ENCODE data around the gene GRIA4.

The GRIA4 gene

GRCh38 chr11:105918600-105918999 is 308.7 kb downstream of the GRIA4 start:
- POLR2A ChIA-PET, result no interaction called here

DNA sequence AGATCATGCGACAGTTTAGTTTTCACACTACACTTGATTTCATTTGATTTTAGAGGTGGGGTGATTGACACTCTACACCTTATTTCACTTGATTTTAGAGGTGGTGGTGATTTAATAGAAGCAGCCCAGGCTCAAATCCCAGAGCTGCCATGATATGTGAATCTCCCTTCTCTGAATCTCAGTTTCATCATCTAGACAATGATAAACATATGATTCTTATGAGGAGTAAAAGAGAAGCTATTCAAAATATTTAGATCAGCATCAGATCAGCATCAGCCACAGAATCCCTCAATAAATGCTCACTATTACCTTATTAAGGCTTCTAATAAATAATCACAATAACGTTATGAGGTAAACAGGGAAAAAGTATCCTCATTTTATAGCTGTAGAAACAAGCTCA is 313.4 kb downstream of the GRIA4 start:
- no peaks in the 10 kb centered on the region for H3K9me3 ChIP-seq (ENCODE audit: control insufficient read depth, insufficient read depth, low read depth, low read length)
- no peak overlapping the region for H3K4me3 ChIP-seq (ENCODE audit: low read depth, low read length)
- TF ChIP-seq, protein P1, sequence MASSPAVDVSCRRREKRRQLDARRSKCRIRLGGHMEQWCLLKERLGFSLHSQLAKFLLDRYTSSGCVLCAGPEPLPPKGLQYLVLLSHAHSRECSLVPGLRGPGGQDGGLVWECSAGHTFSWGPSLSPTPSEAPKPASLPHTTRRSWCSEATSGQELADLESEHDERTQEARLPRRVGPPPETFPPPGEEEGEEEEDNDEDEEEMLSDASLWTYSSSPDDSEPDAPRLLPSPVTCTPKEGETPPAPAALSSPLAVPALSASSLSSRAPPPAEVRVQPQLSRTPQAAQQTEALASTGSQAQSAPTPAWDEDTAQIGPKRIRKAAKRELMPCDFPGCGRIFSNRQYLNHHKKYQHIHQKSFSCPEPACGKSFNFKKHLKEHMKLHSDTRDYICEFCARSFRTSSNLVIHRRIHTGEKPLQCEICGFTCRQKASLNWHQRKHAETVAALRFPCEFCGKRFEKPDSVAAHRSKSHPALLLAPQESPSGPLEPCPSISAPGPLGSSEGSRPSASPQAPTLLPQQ (tag by site-specific recombination; IDR thresholded peaks at IDR 0.05), result no peak
- TF ChIP-seq ZNF777 (tag by site-specific recombination; IDR thresholded peaks at IDR 0.05; ENCODE audit: borderline replicate concordance) (no peak), ZNF391 (tag by site-specific recombination; IDR thresholded peaks at IDR 0.05; ENCODE audit: borderline replicate concordance, low read depth) (no peak), ZNF585B (tag by site-specific recombination; IDR thresholded peaks at IDR 0.05) (no peak), ZNF157 (tag by site-specific recombination; IDR thresholded peaks at IDR 0.05) (no peak), ZBTB6 (tag by site-specific recombination; IDR thresholded peaks at IDR 0.05) (no peak), ZNF354C (tag by site-specific recombination; IDR thresholded peaks at IDR 0.05; ENCODE audit: borderline replicate concordance, low read depth) (no peak), ZNF146 (tag by site-specific recombination; IDR thresholded peaks at IDR 0.05) (no peak), ZNF366 (tag by site-specific recombination; conservative IDR thresholded peaks at IDR 0.05) (no peak), ZNF341 (tag by site-specific recombination; IDR thresholded peaks at IDR 0.05; ENCODE audit: low read depth) (no peak), YY2 (tag by site-specific recombination; IDR thresholded peaks at IDR 0.05) (no peak)
- H3K27ac ChIP-seq (ENCODE audit: extremely low read depth, low read depth, low read length), result no peak overlapping the region
- no peaks in the 10 kb centered on the region for H3K4me1 ChIP-seq (ENCODE audit: control insufficient read depth, insufficient read depth, low read length)
- POLR2A ChIA-PET, result no interaction called here
- H3K36me3 ChIP-seq (ENCODE audit: control insufficient read depth in 2 of 2, insufficient read depth in 1 of 2, low read length in 2 of 2), result no peaks in the 10 kb centered on the region
- CTCF ChIA-PET, result no interaction called here

More at GRCh38 chr11:105918600-105918999, 308.7 kb downstream of the GRIA4 start:
- H3K9me3 ChIP-seq (ENCODE audit: control insufficient read depth, insufficient read depth, low read depth, low read length), result no peaks in the 10 kb centered on the region
- no peaks in the 10 kb centered on the region for H3K4me1 ChIP-seq (ENCODE audit: control insufficient read depth, insufficient read depth, low read length)
- no peak overlapping the region for H3K27ac ChIP-seq (ENCODE audit: extremely low read depth, low read depth, low read length)
- no peaks in the 10 kb centered on the region for H3K36me3 ChIP-seq (ENCODE audit: control insufficient read depth in 2 of 2, insufficient read depth in 1 of 2, low read length in 2 of 2)
- H3K4me3 ChIP-seq (ENCODE audit: low read depth, low read length), result no peak overlapping the region
- TF ChIP-seq ZNF626 (tag by site-specific recombination; IDR thresholded peaks at IDR 0.05) (no peak), ZNF24 (tag by site-specific recombination; IDR thresholded peaks at IDR 0.05) (no peak), ZSCAN23 (tag by site-specific recombination; IDR thresholded peaks at IDR 0.05) (no peak), ZNF140 (tag by site-specific recombination; IDR thresholded peaks at IDR 0.05) (no peak), ZNF184 (tag by site-specific recombination; IDR thresholded peaks at IDR 0.05) (no peak), GLIS1 (tag by site-specific recombination; IDR thresholded peaks at IDR 0.05) (no peak), ZNF785 (tag by site-specific recombination; IDR thresholded peaks at IDR 0.05) (no peak), ZNF549 (tag by site-specific recombination; IDR thresholded peaks at IDR 0.05) (no peak), AEBP2 (tag by site-specific recombination; IDR thresholded peaks at IDR 0.05; ENCODE audit: borderline replicate concordance) (no peak), YY2 (tag by site-specific recombination; IDR thresholded peaks at IDR 0.05) (no peak), ZFHX2 (tag by site-specific recombination; conservative IDR thresholded peaks at IDR 0.05) (no peak)
- TF ChIP-seq, protein P2, sequence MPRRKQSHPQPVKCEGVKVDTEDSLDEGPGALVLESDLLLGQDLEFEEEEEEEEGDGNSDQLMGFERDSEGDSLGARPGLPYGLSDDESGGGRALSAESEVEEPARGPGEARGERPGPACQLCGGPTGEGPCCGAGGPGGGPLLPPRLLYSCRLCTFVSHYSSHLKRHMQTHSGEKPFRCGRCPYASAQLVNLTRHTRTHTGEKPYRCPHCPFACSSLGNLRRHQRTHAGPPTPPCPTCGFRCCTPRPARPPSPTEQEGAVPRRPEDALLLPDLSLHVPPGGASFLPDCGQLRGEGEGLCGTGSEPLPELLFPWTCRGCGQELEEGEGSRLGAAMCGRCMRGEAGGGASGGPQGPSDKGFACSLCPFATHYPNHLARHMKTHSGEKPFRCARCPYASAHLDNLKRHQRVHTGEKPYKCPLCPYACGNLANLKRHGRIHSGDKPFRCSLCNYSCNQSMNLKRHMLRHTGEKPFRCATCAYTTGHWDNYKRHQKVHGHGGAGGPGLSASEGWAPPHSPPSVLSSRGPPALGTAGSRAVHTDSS (tag by site-specific recombination; IDR thresholded peaks at IDR 0.05), result no peak
- CTCF ChIA-PET, result no interaction called here

All from HEK293 (cell line).